Adipocyte (in vitro differentiated cells): ENCODE measurements around the gene BCORL1.
A peak's percentile ranks its signal among the peaks of the same experiment; 100 is the strongest.

Source experiments
- DNase-seq: peaks from one replicate; pipeline ENCODE4 v3.0.0-alpha.2; 2015; ENCODE audit warnings: low read depth
- H3K27me3 ChIP-seq: replicated peaks from 2 replicates; pipeline ENCODE4 v1.7.0; 2013; ENCODE audit warnings: mild to moderate bottlenecking, low read length, moderate library complexity; ENCODE audit not compliant: control insufficient read depth, insufficient read depth
- H3K36me3 ChIP-seq: 2 replicates; pipeline ENCODE4 v1.7.0; 2013; ENCODE audit warnings: low read length, mild to moderate bottlenecking, moderate library complexity; ENCODE audit not compliant: control insufficient read depth, insufficient read depth, severe bottlenecking
- H3K4me1 ChIP-seq: 2 replicates; pipeline ENCODE4 v1.7.0; 2013; ENCODE audit warnings: mild to moderate bottlenecking, low read length, moderate library complexity; ENCODE audit not compliant: control insufficient read depth, insufficient read depth
- H3K4me3 ChIP-seq: 2 replicates; pipeline ENCODE4 v1.7.0; 2013; ENCODE audit warnings: mild to moderate bottlenecking, low read length, moderate library complexity
- H3K9ac ChIP-seq: 2 replicates; pipeline ENCODE4 v1.7.0; 2013; ENCODE audit warnings: mild to moderate bottlenecking, low read length, moderate library complexity
- H3K9me3 ChIP-seq: 2 replicates; pipeline ENCODE4 v1.7.0; 2013; ENCODE audit warnings: mild to moderate bottlenecking, low read length, moderate library complexity; ENCODE audit not compliant: control insufficient read depth

The BCORL1 gene

GRCh38 chrX:130085551-130086446 is 103.4 kb downstream of the BCORL1 start:
- no peak for DNase-seq
- Histone ChIP-seq H3K4me3 (no peak overlapping the region), H3K36me3 (no peaks in the 10 kb centered on the region), H3K4me1 (peaks cover 20% of the 10 kb centered on the region), H3K27me3 (no peaks in the 10 kb centered on the region), H3K9me3 (no peaks in the 10 kb centered on the region), H3K9ac (no peak overlapping the region)

- Histone ChIP-seq H3K9me3 (no peaks in the 10 kb centered on the region), H3K36me3 (no peaks in the 10 kb centered on the region), H3K4me3 (no peak overlapping the region), H3K27me3 (no peaks in the 10 kb centered on the region), H3K4me1 (peaks cover 15% of the 10 kb centered on the region), H3K9ac (no peak overlapping the region)
- no peak for DNase-seq
These were observed 104.2 kb downstream of the BCORL1 start for GRCh38 chrX:130086447-130087206.

GRCh38 chrX:130090364-130090763 is 107.9 kb downstream of the BCORL1 start:
- no peak overlapping the region for H3K9ac ChIP-seq
- H3K4me3 ChIP-seq: no peak overlapping the region
- peaks cover 6% of the 10 kb centered on the region for H3K4me1 ChIP-seq
- DNase-seq: no peak
- H3K27me3 ChIP-seq: no peaks in the 10 kb centered on the region
- no peaks in the 10 kb centered on the region for H3K9me3 ChIP-seq
- H3K36me3 ChIP-seq: no peaks in the 10 kb centered on the region

GRCh38 chrX:130091980-130092522 is 109.6 kb downstream of the BCORL1 start:
- Histone ChIP-seq H3K27me3 (no peaks in the 10 kb centered on the region), H3K4me3 (no peak overlapping the region), H3K9ac (no peak overlapping the region), H3K4me1 (peaks cover 3% of the 10 kb centered on the region), H3K36me3 (no peaks in the 10 kb centered on the region), H3K9me3 (no peaks in the 10 kb centered on the region)
- DNase-seq: no peak

GRCh38 chrX:130093271-130093670 is 110.8 kb downstream of the BCORL1 start:
- no peak overlapping the region for H3K9ac ChIP-seq
- DNase-seq: no peak
- no peaks in the 10 kb centered on the region for H3K9me3 ChIP-seq
- H3K4me3 ChIP-seq: no peak overlapping the region
- no peaks in the 10 kb centered on the region for H3K36me3 ChIP-seq
- H3K27me3 ChIP-seq: no peaks in the 10 kb centered on the region
- peaks cover 4% of the 10 kb centered on the region for H3K4me1 ChIP-seq

- H3K27me3 ChIP-seq: no peaks in the 10 kb centered on the region
- H3K9me3 ChIP-seq: no peaks in the 10 kb centered on the region
- no peak overlapping the region for H3K9ac ChIP-seq
- no peaks in the 10 kb centered on the region for H3K36me3 ChIP-seq
- DNase-seq: no peak
- peaks cover 13% of the 10 kb centered on the region for H3K4me1 ChIP-seq
- H3K4me3 ChIP-seq: no peak overlapping the region
These were observed 112.3 kb downstream of the BCORL1 start for GRCh38 chrX:130094696-130095095.

- Histone ChIP-seq H3K27me3 (no peaks in the 10 kb centered on the region), H3K9me3 (no peaks in the 10 kb centered on the region), H3K4me1 (peaks cover 17% of the 10 kb centered on the region), H3K9ac (no peak overlapping the region), H3K4me3 (no peak overlapping the region), H3K36me3 (no peaks in the 10 kb centered on the region)
- DNase-seq: no peak
These were observed 113.0 kb downstream of the BCORL1 start for GRCh38 chrX:130095249-130096030.

GRCh38 chrX:130097507-130098209 is 115.2 kb downstream of the BCORL1 start:
- H3K9me3 ChIP-seq: no peaks in the 10 kb centered on the region

GRCh38 chrX:130098210-130098552 is 115.7 kb downstream of the BCORL1 start:
- Histone ChIP-seq H3K36me3 (no peaks in the 10 kb centered on the region), H3K27me3 (no peaks in the 10 kb centered on the region), H3K9me3 (no peaks in the 10 kb centered on the region), H3K9ac (no peak overlapping the region), H3K4me3 (no peak overlapping the region), H3K4me1 (peaks cover 23% of the 10 kb centered on the region)
- no peak for DNase-seq

More at GRCh38 chrX:130097507-130098209, 115.2 kb downstream of the BCORL1 start:
- no peak for DNase-seq
- Histone ChIP-seq H3K4me3 (no peak overlapping the region), H3K9ac (no peak overlapping the region), H3K27me3 (no peaks in the 10 kb centered on the region), H3K4me1 (peaks cover 23% of the 10 kb centered on the region), H3K36me3 (no peaks in the 10 kb centered on the region)

GRCh38 chrX:130100180-130100579 is 117.7 kb downstream of the BCORL1 start:
- H3K9ac ChIP-seq: no peak overlapping the region
- peak; percentile 78 for DNase-seq
- H3K36me3 ChIP-seq: no peaks in the 10 kb centered on the region
- H3K9me3 ChIP-seq: no peaks in the 10 kb centered on the region
- H3K4me1 ChIP-seq: peaks cover 36% of the 10 kb centered on the region
- no peak overlapping the region for H3K4me3 ChIP-seq
- no peaks in the 10 kb centered on the region for H3K27me3 ChIP-seq
